H1 (cell line): ENCODE results near the gene COX7A2.

Experiments used
- GABPA ChIP-seq: IDR thresholded peaks from 2 replicates; pipeline ENCODE4 v1.6.1; 2011; ENCODE audit warnings: mild to moderate bottlenecking, low read length, moderate library complexity, borderline replicate concordance; ENCODE audit not compliant: insufficient read depth
- POLR2A ChIP-seq, 2 experiments: IDR thresholded peaks; 1 replicate in 1 of 2; 2 replicates in 1 of 2; pipeline ENCODE4 v1.6.1; 2011; ENCODE audit warnings: low read depth in 2 of 2, low read length in 2 of 2, mild to moderate bottlenecking in 2 of 2; ENCODE audit errors: control extremely low read depth in 1 of 2
- RBBP5 ChIP-seq: IDR thresholded peaks from 2 replicates; pipeline ENCODE4 v1.7.1; 2012; ENCODE audit warnings: low read depth, mild to moderate bottlenecking, inconsistent platforms, low read length, moderate library complexity, borderline replicate concordance
- SAP30 ChIP-seq: fragments of 300-600 bp; sonication (generic); IDR thresholded peaks from 2 replicates; pipeline ENCODE4 v1.7.1; 2012; ENCODE audit warnings: low read length, moderate library complexity, mild to moderate bottlenecking, inconsistent platforms; ENCODE audit not compliant: insufficient read depth, insufficient replicate concordance
- TF ChIP-seq, protein P1 (sequence below): IDR thresholded peaks from 2 replicates; pipeline ENCODE4 v1.6.1; 2011; ENCODE audit warnings: low read length, improper control_type of control experiment
- TF ChIP-seq, protein P2 (sequence below), 3 experiments: IDR thresholded peaks; 1 replicate in 2 of 3; 2 replicates in 1 of 3; pipeline versions ENCODE4 v1.5.1 to v1.6.1; 2011; ENCODE audit warnings: low read length in 3 of 3, mild to moderate bottlenecking in 3 of 3, inconsistent platforms in 2 of 3, low read depth in 1 of 3, moderate library complexity in 1 of 3; ENCODE audit not compliant: insufficient read depth in 1 of 3; ENCODE audit errors: control extremely low read depth in 1 of 3

DNA sequence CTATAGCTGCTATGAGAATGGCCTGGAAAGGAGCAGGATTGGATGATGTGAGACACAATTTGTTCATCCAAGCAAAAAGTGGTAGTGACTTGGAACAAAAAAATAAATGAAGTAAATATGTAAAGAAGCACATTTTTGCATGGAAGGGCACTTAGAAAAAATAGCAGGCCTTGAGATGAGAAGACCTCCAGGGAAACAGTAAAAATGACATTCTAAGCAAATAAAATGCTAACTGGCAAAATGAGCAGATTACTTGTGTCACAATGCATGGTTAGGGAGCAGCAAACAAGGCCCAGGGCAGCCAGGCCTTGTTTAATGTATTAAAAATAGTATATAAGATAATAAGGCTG, 19.8 kb upstream of the COX7A2 start:
- TF ChIP-seq POLR2A (IDR thresholded peaks at IDR 0.05; ENCODE audit: control extremely low read depth in 1 of 2, low read depth in 2 of 2, low read length in 2 of 2) (no peak), GABPA (no peak), RBBP5 (no peak), SAP30 (no peak)
- TF ChIP-seq, protein P1, sequence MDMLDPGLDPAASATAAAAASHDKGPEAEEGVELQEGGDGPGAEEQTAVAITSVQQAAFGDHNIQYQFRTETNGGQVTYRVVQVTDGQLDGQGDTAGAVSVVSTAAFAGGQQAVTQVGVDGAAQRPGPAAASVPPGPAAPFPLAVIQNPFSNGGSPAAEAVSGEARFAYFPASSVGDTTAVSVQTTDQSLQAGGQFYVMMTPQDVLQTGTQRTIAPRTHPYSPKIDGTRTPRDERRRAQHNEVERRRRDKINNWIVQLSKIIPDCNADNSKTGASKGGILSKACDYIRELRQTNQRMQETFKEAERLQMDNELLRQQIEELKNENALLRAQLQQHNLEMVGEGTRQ = no peak
- TF ChIP-seq, protein P2, sequence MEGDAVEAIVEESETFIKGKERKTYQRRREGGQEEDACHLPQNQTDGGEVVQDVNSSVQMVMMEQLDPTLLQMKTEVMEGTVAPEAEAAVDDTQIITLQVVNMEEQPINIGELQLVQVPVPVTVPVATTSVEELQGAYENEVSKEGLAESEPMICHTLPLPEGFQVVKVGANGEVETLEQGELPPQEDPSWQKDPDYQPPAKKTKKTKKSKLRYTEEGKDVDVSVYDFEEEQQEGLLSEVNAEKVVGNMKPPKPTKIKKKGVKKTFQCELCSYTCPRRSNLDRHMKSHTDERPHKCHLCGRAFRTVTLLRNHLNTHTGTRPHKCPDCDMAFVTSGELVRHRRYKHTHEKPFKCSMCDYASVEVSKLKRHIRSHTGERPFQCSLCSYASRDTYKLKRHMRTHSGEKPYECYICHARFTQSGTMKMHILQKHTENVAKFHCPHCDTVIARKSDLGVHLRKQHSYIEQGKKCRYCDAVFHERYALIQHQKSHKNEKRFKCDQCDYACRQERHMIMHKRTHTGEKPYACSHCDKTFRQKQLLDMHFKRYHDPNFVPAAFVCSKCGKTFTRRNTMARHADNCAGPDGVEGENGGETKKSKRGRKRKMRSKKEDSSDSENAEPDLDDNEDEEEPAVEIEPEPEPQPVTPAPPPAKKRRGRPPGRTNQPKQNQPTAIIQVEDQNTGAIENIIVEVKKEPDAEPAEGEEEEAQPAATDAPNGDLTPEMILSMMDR (IDR thresholded peaks at IDR 0.05; ENCODE audit: control extremely low read depth in 1 of 3, insufficient read depth in 1 of 3, low read depth in 1 of 3, low read length in 3 of 3) = no peak
